HL-60 (cell line): ENCODE measurements around the gene MAD1L1.

Experiments
- DNase-seq, 2 experiments: peaks; one replicate each; pipeline ENCODE4 v3.0.0-alpha.2; 2010 to 2020; ENCODE audit warnings: low read depth in 1 of 2, low spot score in 1 of 2
- H3K27ac ChIP-seq: fragments of 250-450 bp; sonication (Bioruptor Pico); replicated peaks from 2 replicates; pipeline ENCODE4 v1.5.1; 2020; ENCODE audit warnings: mild to moderate bottlenecking, moderate library complexity
- H3K27me3 ChIP-seq: fragments of 250-450 bp; sonication (Bioruptor Pico); 2 replicates; pipeline ENCODE4 v1.5.1; 2021; ENCODE audit warnings: mild to moderate bottlenecking, moderate library complexity; ENCODE audit not compliant: insufficient read depth, poor library complexity, severe bottlenecking
- H3K4me3 ChIP-seq: replicated peaks from 2 replicates; pipeline ENCODE4 v1.5.1; 2011; ENCODE audit warnings: mild to moderate bottlenecking, control low read depth, low read length; ENCODE audit not compliant: insufficient read depth
- GABPA ChIP-seq: IDR thresholded peaks from 2 replicates; pipeline ENCODE4 v1.6.1; 2012; ENCODE audit warnings: low read depth
- POLR2AphosphoS5 ChIP-seq: IDR thresholded peaks from 2 replicates; pipeline ENCODE4 v1.6.1; 2012; ENCODE audit warnings: low read depth
- SPI1 ChIP-seq: IDR thresholded peaks from 2 replicates; pipeline ENCODE4 v1.6.1; 2012; ENCODE audit warnings: low read depth, mild to moderate bottlenecking, borderline replicate concordance
- TF ChIP-seq, protein P1 (sequence below): IDR thresholded peaks from one replicate; pipeline ENCODE4 v1.5.1; 2011; ENCODE audit warnings: low read length, control low read depth, inconsistent platforms; ENCODE audit not compliant: insufficient read depth
- TF ChIP-seq, protein P2 (sequence below): IDR thresholded peaks from 2 replicates; pipeline ENCODE4 v1.6.1; 2012; ENCODE audit warnings: low read depth; ENCODE audit not compliant: insufficient replicate concordance

The MAD1L1 gene

DNA sequence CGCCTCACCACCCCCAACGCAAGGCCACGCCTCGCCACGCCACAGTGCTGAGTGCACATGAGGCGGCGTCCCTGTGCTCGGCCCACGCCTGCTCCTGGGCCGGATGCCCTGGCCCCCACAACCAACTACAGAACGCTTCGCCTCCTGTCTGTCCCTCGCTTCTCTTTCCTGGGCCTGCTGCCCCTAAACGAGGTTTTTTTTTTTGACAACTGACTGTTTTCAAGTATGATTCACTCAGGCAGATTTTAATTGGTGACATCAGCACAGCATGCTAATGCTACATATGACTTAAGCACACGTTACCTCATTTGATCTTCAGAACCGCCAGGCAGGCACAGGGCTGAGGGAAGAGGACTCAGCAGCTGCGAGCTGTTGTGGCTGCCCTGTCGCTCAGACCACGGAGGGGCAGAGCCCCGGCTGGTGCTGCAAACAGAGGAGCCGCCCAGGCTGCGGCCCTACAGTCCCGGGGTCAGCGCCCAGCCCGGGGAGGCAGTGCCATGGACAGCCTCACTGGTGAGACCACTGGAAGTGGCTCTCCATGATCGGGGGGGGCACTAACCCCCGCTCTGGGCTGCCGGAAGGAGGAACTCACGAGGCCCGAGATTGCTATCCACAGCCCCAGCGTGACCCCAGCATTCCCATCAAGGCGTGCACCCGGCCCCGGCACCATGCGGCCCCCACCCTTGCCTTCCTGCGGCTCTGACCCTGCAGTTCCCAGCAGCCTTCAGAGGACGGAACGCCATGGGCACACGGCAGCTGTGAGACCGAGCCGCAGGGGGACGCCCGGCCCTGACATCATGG lies 212.8 kb downstream of the MAD1L1 start:
- Histone ChIP-seq H3K27me3 (no peaks in the 10 kb centered on the region), H3K4me3 (no peak overlapping the region), H3K27ac (peak overlapping the region; percentile 76)
- DNase-seq = peak; percentile 71 to 91
- peak; percentile 30; the same call in 1 of the 2 replicates for TF ChIP-seq POLR2AphosphoS5
- TF ChIP-seq GABPA = no peak

DNA sequence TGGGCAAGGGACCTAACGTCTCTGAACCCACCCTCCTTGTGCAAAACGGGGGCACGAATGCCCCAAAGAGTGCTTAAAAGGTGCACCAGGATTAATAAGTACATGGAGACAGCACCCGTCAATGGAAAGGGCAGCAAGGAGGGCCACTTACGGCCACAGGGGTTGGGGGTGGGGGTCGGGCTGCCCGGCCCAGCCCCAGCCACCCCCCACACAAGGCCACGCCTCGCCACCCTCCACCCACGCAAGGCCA lies 213.4 kb downstream of the MAD1L1 start:
- no peak overlapping the region for H3K4me3 ChIP-seq
- H3K27me3 ChIP-seq = no peaks in the 10 kb centered on the region
- no peak for DNase-seq
- TF ChIP-seq, protein P1, sequence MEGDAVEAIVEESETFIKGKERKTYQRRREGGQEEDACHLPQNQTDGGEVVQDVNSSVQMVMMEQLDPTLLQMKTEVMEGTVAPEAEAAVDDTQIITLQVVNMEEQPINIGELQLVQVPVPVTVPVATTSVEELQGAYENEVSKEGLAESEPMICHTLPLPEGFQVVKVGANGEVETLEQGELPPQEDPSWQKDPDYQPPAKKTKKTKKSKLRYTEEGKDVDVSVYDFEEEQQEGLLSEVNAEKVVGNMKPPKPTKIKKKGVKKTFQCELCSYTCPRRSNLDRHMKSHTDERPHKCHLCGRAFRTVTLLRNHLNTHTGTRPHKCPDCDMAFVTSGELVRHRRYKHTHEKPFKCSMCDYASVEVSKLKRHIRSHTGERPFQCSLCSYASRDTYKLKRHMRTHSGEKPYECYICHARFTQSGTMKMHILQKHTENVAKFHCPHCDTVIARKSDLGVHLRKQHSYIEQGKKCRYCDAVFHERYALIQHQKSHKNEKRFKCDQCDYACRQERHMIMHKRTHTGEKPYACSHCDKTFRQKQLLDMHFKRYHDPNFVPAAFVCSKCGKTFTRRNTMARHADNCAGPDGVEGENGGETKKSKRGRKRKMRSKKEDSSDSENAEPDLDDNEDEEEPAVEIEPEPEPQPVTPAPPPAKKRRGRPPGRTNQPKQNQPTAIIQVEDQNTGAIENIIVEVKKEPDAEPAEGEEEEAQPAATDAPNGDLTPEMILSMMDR = no peak
- TF ChIP-seq, protein P2, sequence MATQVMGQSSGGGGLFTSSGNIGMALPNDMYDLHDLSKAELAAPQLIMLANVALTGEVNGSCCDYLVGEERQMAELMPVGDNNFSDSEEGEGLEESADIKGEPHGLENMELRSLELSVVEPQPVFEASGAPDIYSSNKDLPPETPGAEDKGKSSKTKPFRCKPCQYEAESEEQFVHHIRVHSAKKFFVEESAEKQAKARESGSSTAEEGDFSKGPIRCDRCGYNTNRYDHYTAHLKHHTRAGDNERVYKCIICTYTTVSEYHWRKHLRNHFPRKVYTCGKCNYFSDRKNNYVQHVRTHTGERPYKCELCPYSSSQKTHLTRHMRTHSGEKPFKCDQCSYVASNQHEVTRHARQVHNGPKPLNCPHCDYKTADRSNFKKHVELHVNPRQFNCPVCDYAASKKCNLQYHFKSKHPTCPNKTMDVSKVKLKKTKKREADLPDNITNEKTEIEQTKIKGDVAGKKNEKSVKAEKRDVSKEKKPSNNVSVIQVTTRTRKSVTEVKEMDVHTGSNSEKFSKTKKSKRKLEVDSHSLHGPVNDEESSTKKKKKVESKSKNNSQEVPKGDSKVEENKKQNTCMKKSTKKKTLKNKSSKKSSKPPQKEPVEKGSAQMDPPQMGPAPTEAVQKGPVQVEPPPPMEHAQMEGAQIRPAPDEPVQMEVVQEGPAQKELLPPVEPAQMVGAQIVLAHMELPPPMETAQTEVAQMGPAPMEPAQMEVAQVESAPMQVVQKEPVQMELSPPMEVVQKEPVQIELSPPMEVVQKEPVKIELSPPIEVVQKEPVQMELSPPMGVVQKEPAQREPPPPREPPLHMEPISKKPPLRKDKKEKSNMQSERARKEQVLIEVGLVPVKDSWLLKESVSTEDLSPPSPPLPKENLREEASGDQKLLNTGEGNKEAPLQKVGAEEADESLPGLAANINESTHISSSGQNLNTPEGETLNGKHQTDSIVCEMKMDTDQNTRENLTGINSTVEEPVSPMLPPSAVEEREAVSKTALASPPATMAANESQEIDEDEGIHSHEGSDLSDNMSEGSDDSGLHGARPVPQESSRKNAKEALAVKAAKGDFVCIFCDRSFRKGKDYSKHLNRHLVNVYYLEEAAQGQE = no peak
- TF ChIP-seq SPI1 (no peak), GABPA (no peak), POLR2AphosphoS5 (no peak)
- peak overlapping the region; percentile 76 for H3K27ac ChIP-seq

DNA sequence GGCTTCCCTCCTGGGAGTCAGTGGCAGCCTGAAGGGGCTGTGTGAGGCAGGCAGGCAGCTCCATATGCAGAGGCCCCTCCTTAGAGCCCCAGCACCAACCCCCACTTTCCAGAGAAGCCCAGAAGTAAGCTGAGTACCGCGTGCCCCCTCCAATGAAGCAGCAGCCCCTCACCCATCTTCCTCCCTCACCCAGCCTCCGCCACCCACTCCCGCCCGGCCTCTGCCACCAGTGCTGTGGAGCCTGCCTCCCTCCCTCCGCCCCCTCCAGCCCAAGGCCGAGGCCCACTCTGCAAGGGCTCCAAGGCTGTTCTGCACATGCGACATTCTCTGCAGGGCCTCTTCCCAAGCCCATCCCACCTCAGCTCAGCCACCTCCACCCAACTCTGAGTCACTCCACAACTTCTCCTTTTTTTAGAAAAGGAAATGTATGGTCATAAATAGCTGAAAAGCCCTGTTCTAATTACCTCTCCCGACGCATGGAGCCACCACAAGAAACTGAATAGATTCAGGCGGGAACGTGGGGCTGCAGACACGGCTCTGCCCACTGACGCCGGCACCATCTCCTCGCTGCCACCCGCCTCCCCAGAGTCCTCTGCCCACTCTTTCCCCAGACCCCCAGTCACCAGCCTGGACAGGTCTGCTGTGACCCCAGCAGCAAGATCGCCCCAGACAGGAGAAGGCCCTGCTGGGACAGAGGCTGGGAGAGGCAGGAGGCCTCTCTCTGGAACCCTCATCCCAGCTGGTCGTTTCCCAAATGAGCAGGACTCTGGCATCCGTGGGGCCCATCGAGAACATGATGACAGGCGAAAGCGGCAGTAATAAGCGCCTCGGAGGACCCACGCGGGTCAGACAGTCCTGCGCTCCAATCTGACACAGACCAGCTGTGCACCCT lies 213.9 kb downstream of the MAD1L1 start:
- peak overlapping the region; percentile 76 for H3K27ac ChIP-seq
- TF ChIP-seq SPI1 (peak; percentile 57; the same call in 1 of the 2 replicates), GABPA (no peak)
- H3K4me3 ChIP-seq = no peak overlapping the region
- peak; percentile 70 to 85 for DNase-seq
- no peaks in the 10 kb centered on the region for H3K27me3 ChIP-seq

DNA sequence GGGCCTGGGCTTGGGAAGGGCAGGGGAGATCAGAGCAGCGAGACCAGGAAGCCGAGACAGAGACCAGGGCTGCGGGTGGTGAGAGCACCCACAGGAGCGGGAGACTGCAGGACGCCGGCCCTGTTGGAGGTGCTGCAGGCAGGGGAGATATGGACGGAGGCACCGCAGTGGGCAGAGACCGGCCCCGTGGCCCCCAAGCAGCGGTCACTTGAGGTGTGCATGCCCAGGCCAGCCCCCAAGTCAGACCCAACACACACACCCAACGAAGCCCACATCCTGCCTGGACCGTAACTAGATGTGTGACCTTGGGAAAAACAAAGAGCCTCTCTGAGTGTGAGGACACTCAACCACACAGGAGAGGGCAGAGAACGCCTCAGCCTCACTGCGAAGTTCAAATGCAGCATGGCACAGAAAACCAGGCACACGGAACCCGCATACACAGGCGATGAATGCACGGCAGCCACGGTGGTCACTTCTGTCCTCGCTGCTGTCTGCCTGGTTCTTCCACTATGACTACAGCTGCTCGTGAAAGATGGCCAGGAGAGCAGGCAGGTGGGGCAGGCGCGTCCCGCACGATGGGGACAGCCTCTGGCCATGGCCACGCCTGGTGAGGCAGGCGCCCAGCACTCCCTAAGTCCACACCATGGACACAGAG lies 214.7 kb downstream of the MAD1L1 start:
- no peak overlapping the region for H3K4me3 ChIP-seq
- H3K27me3 ChIP-seq = no peaks in the 10 kb centered on the region
- H3K27ac ChIP-seq = peak overlapping the region; percentile 76
- TF ChIP-seq POLR2AphosphoS5 = no peak
- DNase-seq = no peak

DNA sequence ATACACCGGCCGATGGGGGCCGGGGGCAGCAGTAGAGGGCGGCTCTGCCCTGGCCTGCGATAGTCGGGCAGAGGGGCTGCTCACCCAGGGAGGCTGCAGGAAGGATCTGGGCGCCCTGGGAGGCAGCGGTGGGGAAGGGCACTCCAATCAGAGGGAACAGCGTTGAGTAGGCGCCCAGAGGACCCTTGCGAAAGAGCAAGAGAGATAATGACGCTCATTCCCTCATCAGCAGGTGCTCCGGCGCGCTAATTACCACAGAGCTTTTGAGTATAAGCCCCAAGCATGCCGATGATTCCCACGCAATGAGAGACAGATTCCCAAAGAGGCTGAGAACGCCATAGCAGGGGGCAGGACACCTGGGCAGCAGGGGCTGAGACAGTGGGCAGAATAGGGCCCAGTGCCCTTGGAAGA lies 215.3 kb downstream of the MAD1L1 start:
- no peak overlapping the region for H3K27ac ChIP-seq
- TF ChIP-seq POLR2AphosphoS5 (no peak), SPI1 (no peak), GABPA (no peak)
- TF ChIP-seq, protein P1 = no peak
- TF ChIP-seq, protein P2 = no peak
- DNase-seq = no peak
- H3K4me3 ChIP-seq = no peak overlapping the region
- no peaks in the 10 kb centered on the region for H3K27me3 ChIP-seq
